ENCODE results near the gene RAB24.

RAB24 gene

DNA sequence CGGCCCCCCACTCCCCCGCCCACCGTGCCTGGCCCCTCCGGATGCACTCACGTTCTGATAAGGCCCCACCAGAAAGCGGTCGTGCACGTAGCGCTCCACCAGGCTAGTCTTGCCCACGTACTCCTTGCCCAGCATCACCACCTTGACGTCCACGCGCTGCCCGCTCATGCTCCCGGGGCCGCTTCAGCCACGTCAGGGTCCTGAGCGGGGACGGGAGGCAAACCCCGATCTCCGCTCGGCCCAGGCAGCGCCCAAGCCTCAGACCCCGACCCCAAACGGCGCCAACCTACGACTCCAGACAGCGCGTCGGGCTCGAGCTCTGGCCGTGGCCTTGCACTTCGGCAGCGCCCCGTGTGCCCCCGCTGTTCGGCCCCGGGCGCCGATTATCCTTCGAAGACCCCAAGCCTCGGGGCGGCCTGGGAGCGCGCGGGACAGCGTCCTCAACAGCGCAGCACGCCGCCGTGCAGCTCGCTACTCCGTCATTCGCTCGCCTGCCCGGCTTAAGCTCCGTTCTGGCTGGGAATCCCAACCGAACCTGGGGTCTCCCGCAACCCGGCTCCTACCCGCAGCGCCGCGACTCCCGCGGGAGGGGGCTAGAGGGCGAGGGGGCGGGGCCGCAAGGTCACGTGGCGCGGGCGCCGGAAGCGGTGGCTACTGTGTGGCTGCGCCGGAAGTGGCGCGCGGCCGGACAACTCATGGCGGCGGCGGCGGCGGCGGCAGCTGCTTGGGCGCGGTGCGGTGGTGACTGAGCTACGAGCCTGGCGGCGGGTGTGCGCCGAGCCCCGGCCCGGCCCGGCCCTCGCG is at the start of gene RAB24, which contains the start of gene PRELID1:
Gene RAB24 (minus strand): TSS at position 599 of the 804 bp plus-strand sequence. CDS start 431 bp downstream, at position 168.
Gene PRELID1 (plus strand): TSS at position 679 of the 804 bp plus-strand sequence. CDS start 187 bp downstream, outside the sequence.
- TF ChIP-seq EZH2 (IDR thresholded peaks at IDR 0.05; ENCODE audit: borderline replicate concordance, low read depth, low read length, severe bottlenecking): no peak
- TF ChIP-seq, protein P1, sequence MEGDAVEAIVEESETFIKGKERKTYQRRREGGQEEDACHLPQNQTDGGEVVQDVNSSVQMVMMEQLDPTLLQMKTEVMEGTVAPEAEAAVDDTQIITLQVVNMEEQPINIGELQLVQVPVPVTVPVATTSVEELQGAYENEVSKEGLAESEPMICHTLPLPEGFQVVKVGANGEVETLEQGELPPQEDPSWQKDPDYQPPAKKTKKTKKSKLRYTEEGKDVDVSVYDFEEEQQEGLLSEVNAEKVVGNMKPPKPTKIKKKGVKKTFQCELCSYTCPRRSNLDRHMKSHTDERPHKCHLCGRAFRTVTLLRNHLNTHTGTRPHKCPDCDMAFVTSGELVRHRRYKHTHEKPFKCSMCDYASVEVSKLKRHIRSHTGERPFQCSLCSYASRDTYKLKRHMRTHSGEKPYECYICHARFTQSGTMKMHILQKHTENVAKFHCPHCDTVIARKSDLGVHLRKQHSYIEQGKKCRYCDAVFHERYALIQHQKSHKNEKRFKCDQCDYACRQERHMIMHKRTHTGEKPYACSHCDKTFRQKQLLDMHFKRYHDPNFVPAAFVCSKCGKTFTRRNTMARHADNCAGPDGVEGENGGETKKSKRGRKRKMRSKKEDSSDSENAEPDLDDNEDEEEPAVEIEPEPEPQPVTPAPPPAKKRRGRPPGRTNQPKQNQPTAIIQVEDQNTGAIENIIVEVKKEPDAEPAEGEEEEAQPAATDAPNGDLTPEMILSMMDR (IDR thresholded peaks at IDR 0.05; ENCODE audit: borderline replicate concordance, extremely low read depth, low read length, poor library complexity, severe bottlenecking): peak; percentile 43
- Histone ChIP-seq H2AFZ (ENCODE audit: low read depth, low read length) (peak within 1 kb of the TSS; percentile 98), H3K27ac (ENCODE audit: low read length) (peak within 1 kb of the TSS; percentile 70), H4K20me1 (ENCODE audit: insufficient read depth, low read length) (peaks cover 50% of the 10 kb centered on the region), H3K4me3 (ENCODE audit: low read depth in 1 of 2, low read length in 2 of 2) (peak within 1 kb of the TSS; percentile 53 to 69), H3K4me2 (ENCODE audit: insufficient read depth, low read length) (peak within 1 kb of the TSS; percentile 99), H3K36me3 (ENCODE audit: insufficient read depth, low read length) (peaks cover 57% of the 10 kb centered on the region), H3K4me1 (ENCODE audit: insufficient read depth, low read length) (peaks cover 79% of the 10 kb centered on the region), H3K27me3 (ENCODE audit: insufficient read depth, low read length, poor library complexity) (no peaks in the 10 kb centered on the region), H3K79me2 (ENCODE audit: insufficient read depth, low read length) (peaks cover 61% of the 10 kb centered on the region), H3K9me3 (ENCODE audit: insufficient read depth, low read length, severe bottlenecking) (no peaks in the 10 kb centered on the region), H3K9ac (ENCODE audit: low read depth, low read length) (peak within 1 kb of the TSS; percentile 96)
- DNase-seq (peak; percentile 89), ATAC-seq (ENCODE audit: insufficient read depth, low read depth) (peak; percentile 62)

DNA sequence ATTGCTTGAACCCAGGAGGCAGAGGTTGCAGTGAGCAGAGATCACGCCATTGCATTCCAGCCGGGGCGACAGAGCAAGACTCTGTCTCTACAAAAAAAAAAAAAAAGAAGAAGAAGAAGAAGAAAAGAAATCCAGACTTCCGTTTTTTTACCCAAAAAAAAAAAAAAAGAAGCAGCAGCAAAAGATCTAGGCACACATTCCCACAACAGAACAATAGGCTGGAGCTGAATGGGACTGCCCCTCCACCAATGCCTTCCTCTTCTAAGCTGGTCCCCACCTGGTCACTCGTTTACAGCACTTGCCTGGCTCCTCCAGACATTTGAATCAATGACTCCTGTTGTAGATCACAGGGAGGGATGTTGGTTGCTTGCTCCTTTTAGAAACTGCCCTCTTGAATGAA is 49.6 kb upstream of the RAB24 start:
- Histone ChIP-seq H3K27ac (ENCODE audit: low read length) (no peak overlapping the region), H3K27me3 (ENCODE audit: insufficient read depth, low read length, poor library complexity) (no peaks in the 10 kb centered on the region), H3K4me1 (ENCODE audit: insufficient read depth, low read length) (peaks cover 49% of the 10 kb centered on the region), H3K79me2 (ENCODE audit: insufficient read depth, low read length) (peaks cover 33% of the 10 kb centered on the region), H3K4me2 (ENCODE audit: insufficient read depth, low read length) (no peak overlapping the region), H3K9me3 (ENCODE audit: insufficient read depth, low read length, severe bottlenecking) (no peaks in the 10 kb centered on the region), H3K4me3 (ENCODE audit: low read depth in 1 of 2, low read length in 2 of 2) (no peak overlapping the region), H4K20me1 (ENCODE audit: insufficient read depth, low read length) (peaks cover 11% of the 10 kb centered on the region), H3K36me3 (ENCODE audit: insufficient read depth, low read length) (peaks cover 20% of the 10 kb centered on the region), H3K9ac (ENCODE audit: low read depth, low read length) (no peak overlapping the region), H2AFZ (ENCODE audit: low read depth, low read length) (no peak overlapping the region)
- TF ChIP-seq, protein P1 (IDR thresholded peaks at IDR 0.05; ENCODE audit: borderline replicate concordance, extremely low read depth, low read length, poor library complexity, severe bottlenecking): no peak
- TF ChIP-seq EZH2 (IDR thresholded peaks at IDR 0.05; ENCODE audit: borderline replicate concordance, low read depth, low read length, severe bottlenecking): no peak
- no peak for ATAC-seq (ENCODE audit: insufficient read depth, low read depth)
- DNase-seq: no peak

DNA sequence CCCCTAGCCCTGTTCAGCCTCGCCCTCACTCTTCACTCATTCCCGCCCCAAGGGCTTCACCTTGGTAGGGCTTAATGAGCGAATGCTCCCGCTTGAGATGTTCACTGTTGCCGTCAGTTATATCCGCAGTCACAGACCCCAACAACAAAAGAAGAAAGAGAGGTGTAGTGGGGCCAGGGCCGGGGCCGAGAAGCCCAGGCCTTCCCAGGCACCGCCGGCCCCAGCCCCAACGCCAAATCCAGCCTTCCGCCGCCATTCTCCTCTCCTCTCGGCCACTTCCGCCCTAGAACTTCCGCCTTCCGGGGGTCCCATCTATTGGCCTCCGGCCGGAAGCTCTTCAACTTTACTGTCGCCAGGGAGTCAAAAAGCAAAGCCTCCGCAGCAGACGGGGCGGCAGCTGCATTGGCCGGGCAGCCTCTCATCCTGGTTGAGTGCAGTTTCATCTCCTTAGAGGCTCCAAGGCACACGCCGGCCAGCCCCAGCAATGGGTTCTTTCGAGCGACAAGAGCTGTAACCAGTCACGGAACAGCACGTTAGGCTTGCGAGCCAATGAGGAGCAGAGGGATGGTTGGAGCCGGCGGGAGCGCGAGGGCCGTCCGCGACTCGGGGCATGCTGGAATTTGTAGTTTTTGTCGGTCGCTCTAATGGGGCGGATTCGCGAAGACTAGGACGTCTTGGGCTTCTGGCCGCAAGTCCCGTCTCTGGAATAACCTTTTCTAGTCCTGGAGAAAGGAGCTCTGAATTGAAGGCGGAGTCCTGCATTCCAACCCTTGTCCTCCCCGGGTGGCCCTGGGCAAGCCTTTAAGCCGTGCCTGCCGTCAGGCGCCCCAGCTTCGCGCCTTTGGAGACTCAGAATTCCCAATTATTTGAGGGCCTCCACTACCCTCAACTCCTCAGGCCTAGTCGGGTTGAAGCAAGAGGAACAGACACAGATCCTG is 48.1 kb upstream of the RAB24 start, which contains the start of gene LMAN2:
Gene LMAN2 (minus strand): TSS at position 277 of the 938 bp plus-strand sequence. CDS start 21 bp downstream, at position 256.
- DNase-seq: peak; percentile 96
- no peaks in the 10 kb centered on the region for H3K9me3 ChIP-seq (ENCODE audit: insufficient read depth, low read length, severe bottlenecking)
- H3K27me3 ChIP-seq (ENCODE audit: insufficient read depth, low read length, poor library complexity): no peaks in the 10 kb centered on the region
- peaks cover 45% of the 10 kb centered on the region for H3K4me1 ChIP-seq (ENCODE audit: insufficient read depth, low read length)
- H3K79me2 ChIP-seq (ENCODE audit: insufficient read depth, low read length): peaks cover 48% of the 10 kb centered on the region
- H3K4me2 ChIP-seq (ENCODE audit: insufficient read depth, low read length): peak within 1 kb of the TSS; percentile 96
- TF ChIP-seq, protein P1 (IDR thresholded peaks at IDR 0.05; ENCODE audit: borderline replicate concordance, extremely low read depth, low read length, poor library complexity, severe bottlenecking): no peak
- TF ChIP-seq EZH2 (IDR thresholded peaks at IDR 0.05; ENCODE audit: borderline replicate concordance, low read depth, low read length, severe bottlenecking): no peak
- peak within 1 kb of the TSS; percentile 91 for H2AFZ ChIP-seq (ENCODE audit: low read depth, low read length)
- peaks cover 16% of the 10 kb centered on the region for H4K20me1 ChIP-seq (ENCODE audit: insufficient read depth, low read length)
- peaks cover 30% of the 10 kb centered on the region for H3K36me3 ChIP-seq (ENCODE audit: insufficient read depth, low read length)
- ATAC-seq (ENCODE audit: insufficient read depth, low read depth): peak; percentile 99
- peak within 1 kb of the TSS; percentile 78 for H3K9ac ChIP-seq (ENCODE audit: low read depth, low read length)
- H3K4me3 ChIP-seq (ENCODE audit: low read depth in 1 of 2, low read length in 2 of 2): peak within 1 kb of the TSS; percentile 75 to 89
- H3K27ac ChIP-seq (ENCODE audit: low read length): peak within 1 kb of the TSS; percentile 95

Measured in DND-41 (cell line).